Measurements from ENCODE around the gene LUZP1.

- TF ChIP-seq, protein P1, sequence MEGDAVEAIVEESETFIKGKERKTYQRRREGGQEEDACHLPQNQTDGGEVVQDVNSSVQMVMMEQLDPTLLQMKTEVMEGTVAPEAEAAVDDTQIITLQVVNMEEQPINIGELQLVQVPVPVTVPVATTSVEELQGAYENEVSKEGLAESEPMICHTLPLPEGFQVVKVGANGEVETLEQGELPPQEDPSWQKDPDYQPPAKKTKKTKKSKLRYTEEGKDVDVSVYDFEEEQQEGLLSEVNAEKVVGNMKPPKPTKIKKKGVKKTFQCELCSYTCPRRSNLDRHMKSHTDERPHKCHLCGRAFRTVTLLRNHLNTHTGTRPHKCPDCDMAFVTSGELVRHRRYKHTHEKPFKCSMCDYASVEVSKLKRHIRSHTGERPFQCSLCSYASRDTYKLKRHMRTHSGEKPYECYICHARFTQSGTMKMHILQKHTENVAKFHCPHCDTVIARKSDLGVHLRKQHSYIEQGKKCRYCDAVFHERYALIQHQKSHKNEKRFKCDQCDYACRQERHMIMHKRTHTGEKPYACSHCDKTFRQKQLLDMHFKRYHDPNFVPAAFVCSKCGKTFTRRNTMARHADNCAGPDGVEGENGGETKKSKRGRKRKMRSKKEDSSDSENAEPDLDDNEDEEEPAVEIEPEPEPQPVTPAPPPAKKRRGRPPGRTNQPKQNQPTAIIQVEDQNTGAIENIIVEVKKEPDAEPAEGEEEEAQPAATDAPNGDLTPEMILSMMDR (IDR thresholded peaks at IDR 0.05), result no peak
- no peak for TF ChIP-seq POLR2A (IDR thresholded peaks at IDR 0.05)
Measured at GRCh38 chr1:23163395-23163794, 5.3 kb downstream of the LUZP1 start.
